Measurements from ENCODE around the gene ETV6.
A peak's percentile ranks its signal among the peaks of the same experiment; 100 is the strongest.

ETV6 gene

GRCh38 chr12:11822081-11822834 is 172.8 kb downstream of the ETV6 start:
- Mint-ChIP-seq H3K27me3 (no peaks in the 10 kb centered on the region), H3K4me1 (peaks cover 49% of the 10 kb centered on the region), H3K27ac (peak overlapping the region; percentile 72 to 91), H3K9me3 (no peaks in the 10 kb centered on the region), H3K4me3 (peak overlapping the region; percentile 57 to 64)
- ATAC-seq (peak; percentile 74), DNase-seq (peak; percentile 33 to 51)

- no peak overlapping the region for H3K27ac Mint-ChIP-seq
- DNase-seq (no peak), ATAC-seq (no peak)
- H3K4me3 Mint-ChIP-seq = no peak overlapping the region
- H3K9me3 Mint-ChIP-seq = no peaks in the 10 kb centered on the region
- no peaks in the 10 kb centered on the region for H3K27me3 Mint-ChIP-seq
- peaks cover 44% of the 10 kb centered on the region for H3K4me1 Mint-ChIP-seq
Observed at GRCh38 chr12:11823043-11823442, 173.6 kb downstream of the ETV6 start.

- H3K9me3 Mint-ChIP-seq = no peaks in the 10 kb centered on the region
- H3K27me3 Mint-ChIP-seq = no peaks in the 10 kb centered on the region
- H3K4me1 Mint-ChIP-seq = peaks cover 43% of the 10 kb centered on the region
- no peak for ATAC-seq
- no peak for DNase-seq
- peak overlapping the region in 1 of 2 donors; percentile 28 for H3K27ac Mint-ChIP-seq
- H3K4me3 Mint-ChIP-seq = peak overlapping the region in 1 of 2 donors; percentile 21
Observed at GRCh38 chr12:11823593-11823992, 174.1 kb downstream of the ETV6 start.

GRCh38 chr12:11824069-11824468 is 174.6 kb downstream of the ETV6 start:
- H3K27ac Mint-ChIP-seq = peak overlapping the region in 1 of 2 donors; percentile 28

GRCh38 chr12:11824736-11825135 is 175.3 kb downstream of the ETV6 start:
- no peaks in the 10 kb centered on the region for H3K9me3 Mint-ChIP-seq
- peak overlapping the region in 1 of 2 donors; percentile 79 for H3K27ac Mint-ChIP-seq
- DNase-seq (no peak), ATAC-seq (no peak)
- no peaks in the 10 kb centered on the region for H3K27me3 Mint-ChIP-seq
- no peak overlapping the region for H3K4me3 Mint-ChIP-seq
- H3K4me1 Mint-ChIP-seq = peaks cover 43% of the 10 kb centered on the region

More at GRCh38 chr12:11824069-11824468, 174.6 kb downstream of the ETV6 start:
- ATAC-seq = no peak
- no peaks in the 10 kb centered on the region for H3K27me3 Mint-ChIP-seq
- H3K9me3 Mint-ChIP-seq = no peaks in the 10 kb centered on the region
- peak overlapping the region in 1 of 2 donors; percentile 21 for H3K4me3 Mint-ChIP-seq
- no peak for DNase-seq
- peaks cover 43% of the 10 kb centered on the region for H3K4me1 Mint-ChIP-seq

- no peak for ATAC-seq
- DNase-seq = no peak
- Mint-ChIP-seq H3K27ac (peak overlapping the region in 1 of 2 donors; percentile 43), H3K27me3 (no peaks in the 10 kb centered on the region), H3K4me3 (no peak overlapping the region), H3K4me1 (peaks cover 43% of the 10 kb centered on the region), H3K9me3 (no peaks in the 10 kb centered on the region)
Observed at GRCh38 chr12:11825278-11825677, 175.8 kb downstream of the ETV6 start.

GRCh38 chr12:11826574-11826973 is 177.1 kb downstream of the ETV6 start:
- H3K4me1 Mint-ChIP-seq = peaks cover 41% of the 10 kb centered on the region
- DNase-seq = no peak

GRCh38 chr12:11827091-11828061 is 177.9 kb downstream of the ETV6 start:
- Mint-ChIP-seq H3K27me3 (no peaks in the 10 kb centered on the region), H3K4me3 (no peak overlapping the region), H3K27ac (no peak overlapping the region), H3K4me1 (peaks cover 41% of the 10 kb centered on the region), H3K9me3 (no peaks in the 10 kb centered on the region)
- no peak for ATAC-seq
- no peak for DNase-seq

More at GRCh38 chr12:11826574-11826973, 177.1 kb downstream of the ETV6 start:
- Mint-ChIP-seq H3K27me3 (no peaks in the 10 kb centered on the region), H3K4me3 (no peak overlapping the region), H3K9me3 (no peaks in the 10 kb centered on the region), H3K27ac (peak overlapping the region in 1 of 2 donors; percentile 81)
- no peak for ATAC-seq

- ATAC-seq (no peak), DNase-seq (no peak)
- Mint-ChIP-seq H3K4me3 (no peak overlapping the region), H3K27ac (no peak overlapping the region), H3K9me3 (no peaks in the 10 kb centered on the region), H3K27me3 (no peaks in the 10 kb centered on the region), H3K4me1 (peaks cover 41% of the 10 kb centered on the region)
Observed at GRCh38 chr12:11829764-11830194, 180.3 kb downstream of the ETV6 start.

GRCh38 chr12:11830307-11830801 is 180.9 kb downstream of the ETV6 start:
- H3K4me3 Mint-ChIP-seq = no peak overlapping the region
- ATAC-seq (no peak), DNase-seq (no peak)
- H3K27me3 Mint-ChIP-seq = no peaks in the 10 kb centered on the region
- no peak overlapping the region for H3K27ac Mint-ChIP-seq
- H3K9me3 Mint-ChIP-seq = no peaks in the 10 kb centered on the region
- H3K4me1 Mint-ChIP-seq = peaks cover 41% of the 10 kb centered on the region

- DNase-seq (no peak), ATAC-seq (no peak)
- Mint-ChIP-seq H3K4me1 (peaks cover 46% of the 10 kb centered on the region), H3K4me3 (no peak overlapping the region), H3K27me3 (no peaks in the 10 kb centered on the region), H3K9me3 (no peaks in the 10 kb centered on the region), H3K27ac (peak overlapping the region; percentile 67 to 82)
Observed at GRCh38 chr12:11832093-11832492, 182.6 kb downstream of the ETV6 start.

- H3K27ac Mint-ChIP-seq = no peak overlapping the region
- DNase-seq (no peak), ATAC-seq (no peak)
- no peak overlapping the region for H3K4me3 Mint-ChIP-seq
- peaks cover 54% of the 10 kb centered on the region for H3K4me1 Mint-ChIP-seq
- H3K27me3 Mint-ChIP-seq = no peaks in the 10 kb centered on the region
- H3K9me3 Mint-ChIP-seq = no peaks in the 10 kb centered on the region
Observed at GRCh38 chr12:11833174-11833895, 183.9 kb downstream of the ETV6 start.

GRCh38 chr12:11834104-11834812 is 184.8 kb downstream of the ETV6 start:
- ATAC-seq (peak; percentile 50), DNase-seq (no peak)
- Mint-ChIP-seq H3K4me1 (peaks cover 63% of the 10 kb centered on the region), H3K9me3 (no peaks in the 10 kb centered on the region), H3K27ac (peak overlapping the region in 1 of 2 donors; percentile 58), H3K4me3 (peak overlapping the region in 1 of 2 donors; percentile 46), H3K27me3 (no peaks in the 10 kb centered on the region)

- Mint-ChIP-seq H3K4me3 (peak overlapping the region in 1 of 2 donors; percentile 46), H3K27ac (peak overlapping the region in 1 of 2 donors; percentile 58)
Observed at GRCh38 chr12:11834931-11835330, 185.5 kb downstream of the ETV6 start.

More at GRCh38 chr12:11834931-11835330, 185.5 kb downstream of the ETV6 start:
- DNase-seq (no peak), ATAC-seq (no peak)
- H3K4me1 Mint-ChIP-seq = peaks cover 69% of the 10 kb centered on the region
- no peaks in the 10 kb centered on the region for H3K27me3 Mint-ChIP-seq
- no peaks in the 10 kb centered on the region for H3K9me3 Mint-ChIP-seq

All from stimulated activated naive CD8-positive, alpha-beta T cell treated with anti-CD3 and anti-CD28 coated beads, Interleukin-15, amount 100 ng/mL, for 72 hours (primary cell).